CD4-positive, alpha-beta T cell treated with Interleukin-15 for 1 hour (primary cell): Measurements from ENCODE around the gene LRRC26.
"Not testable (repeated sequence)": the region's sequence is repeated elsewhere in the genome, so short reads cannot be mapped to it uniquely, and the experiment has no call there.

Source experiments
- DNase-seq: peaks from one replicate; pipeline ENCODE4 v3.0.0-alpha.2; 2020

Gene LRRC26

DNA sequence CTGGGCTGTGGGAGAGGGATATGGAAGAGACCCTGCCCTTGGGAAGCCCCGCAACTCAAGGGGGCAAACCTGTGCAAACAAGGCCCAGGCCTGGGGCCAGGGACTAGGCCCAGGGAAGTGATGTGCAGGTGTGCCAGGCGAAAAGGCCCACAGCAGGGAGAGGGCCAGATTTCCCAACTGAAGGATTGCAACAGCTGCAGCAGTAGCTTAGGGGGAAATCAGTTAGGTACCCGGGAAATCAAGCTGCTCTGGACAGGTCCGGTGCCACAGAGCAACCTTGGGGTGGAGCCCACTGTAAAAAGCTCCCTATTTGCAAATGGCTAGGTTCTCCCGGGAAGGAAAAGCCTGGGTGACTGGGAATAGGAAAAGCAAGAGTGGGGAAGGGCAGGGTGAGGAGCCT, 20.5 kb downstream of the LRRC26 start:
- no peak for DNase-seq

DNA sequence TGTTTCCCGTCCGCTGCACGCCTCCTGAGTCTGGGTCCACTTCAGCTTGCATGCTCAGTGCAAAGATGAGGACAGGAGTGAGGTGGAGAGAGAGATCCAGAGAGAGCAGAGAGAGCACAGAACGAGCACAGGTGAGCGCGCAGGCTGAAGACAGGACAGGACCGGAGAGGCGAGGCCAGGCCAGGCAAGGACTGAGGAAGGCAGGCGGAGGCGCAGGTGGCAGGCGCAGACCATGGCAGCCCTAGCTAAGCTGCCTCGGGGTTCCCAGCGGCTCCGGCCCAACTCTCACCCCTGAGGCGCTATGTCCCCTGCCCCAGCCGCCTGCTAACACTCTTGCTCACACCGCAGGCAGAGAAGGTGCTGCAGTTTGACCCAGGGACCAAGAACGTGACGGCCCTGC, 21.2 kb downstream of the LRRC26 start:
- DNase-seq, result no peak

- no peak for DNase-seq
Observed at GRCh38 chr9:137148242-137148641, 21.6 kb downstream of the LRRC26 start.

DNA sequence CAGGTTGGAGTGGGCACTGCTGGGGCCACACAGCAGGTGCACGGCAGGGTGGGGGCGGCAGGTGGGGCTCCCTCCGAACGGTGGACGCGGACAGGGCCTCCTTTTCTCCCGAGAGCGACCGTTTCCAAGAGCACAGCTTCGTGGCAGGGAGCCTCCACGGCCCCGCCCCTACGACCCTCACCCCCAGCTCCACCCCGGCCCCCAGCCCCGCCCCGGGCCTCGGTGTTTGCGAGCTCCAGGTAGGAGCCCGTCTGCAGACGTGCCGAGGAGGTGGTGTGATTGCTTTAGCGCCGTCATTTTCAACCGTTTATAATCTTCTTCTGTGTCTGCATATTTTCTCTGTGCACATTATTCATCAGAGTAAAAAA, 22.1 kb downstream of the LRRC26 start:
- DNase-seq, result no peak

DNA sequence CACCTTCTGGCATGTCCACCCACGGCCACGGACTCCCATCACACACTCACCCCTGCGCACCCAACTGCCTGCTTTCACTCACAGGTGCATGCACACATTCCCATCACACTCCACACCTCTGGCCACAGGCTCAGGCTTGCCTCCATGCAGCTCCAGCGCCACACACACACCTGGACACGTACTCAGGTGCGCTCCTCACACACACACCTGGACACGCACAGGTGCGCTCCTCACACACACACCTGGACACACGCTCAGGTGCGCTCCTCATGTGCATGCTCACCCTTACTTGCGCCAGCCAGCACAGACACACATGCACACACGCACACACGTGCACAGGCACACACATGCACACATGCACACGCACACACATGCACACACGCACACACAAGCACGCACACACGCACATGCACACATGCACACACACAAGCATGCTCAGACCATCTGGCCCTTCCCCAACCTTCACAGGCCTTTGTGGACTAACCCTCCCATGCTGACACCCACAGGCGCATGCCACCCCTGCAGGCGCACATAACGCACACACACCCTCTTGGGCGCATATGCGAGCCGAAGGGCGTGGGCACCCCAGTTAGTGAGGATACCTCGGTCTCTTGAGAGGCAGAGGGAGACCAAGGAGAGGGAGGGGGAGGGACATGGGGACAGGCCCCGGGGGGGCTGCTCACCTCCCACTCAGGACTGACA, 22.6 kb downstream of the LRRC26 start:
- no peak for DNase-seq

GRCh38 chr9:137146527-137146918, 23.3 kb downstream of the LRRC26 start:
- DNase-seq, result no peak

GRCh38 chr9:137145731-137146526, 23.9 kb downstream of the LRRC26 start:
- no peak for DNase-seq

GRCh38 chr9:137143459-137143858, 26.4 kb downstream of the LRRC26 start:
- no peak for DNase-seq

- DNase-seq, result no peak
Observed at GRCh38 chr9:137141976-137142936, 27.6 kb downstream of the LRRC26 start.

DNA sequence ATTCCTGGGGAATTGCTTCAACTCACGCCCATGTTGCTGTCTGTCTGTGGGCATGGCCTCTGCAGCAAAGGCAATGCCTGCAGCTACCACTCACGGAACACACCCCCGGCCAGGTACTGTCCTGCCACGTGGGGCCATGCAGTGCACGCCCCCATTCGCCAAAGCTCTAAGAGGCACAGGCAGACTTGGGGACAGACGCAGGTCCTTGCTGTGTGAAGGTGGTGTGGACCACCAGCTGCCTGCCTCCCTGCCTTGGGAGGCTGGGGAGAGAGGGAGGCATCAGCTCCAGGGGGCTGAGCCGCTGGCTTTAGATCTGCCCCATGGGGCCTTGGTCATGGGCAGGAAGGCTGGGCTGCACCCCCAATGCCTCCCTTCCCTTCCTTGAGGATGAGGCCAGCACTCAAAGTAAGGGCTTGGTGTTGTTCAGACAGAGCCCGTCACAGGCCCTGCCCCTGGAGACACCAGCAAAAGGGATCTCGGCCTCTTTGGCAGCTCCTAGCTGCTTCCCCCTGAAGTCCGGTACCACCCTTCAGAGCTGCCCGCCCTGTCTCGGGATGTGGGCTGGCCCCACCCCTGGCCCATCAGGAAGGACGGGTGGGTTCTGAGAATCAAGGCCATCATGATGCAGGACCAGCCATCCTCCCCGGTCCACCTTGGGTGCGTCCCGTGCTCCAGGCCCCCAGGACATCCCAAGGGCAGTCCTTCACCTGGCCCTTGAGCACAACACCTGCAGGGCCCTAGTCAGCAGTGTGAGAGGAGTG, 28.6 kb downstream of the LRRC26 start:
- DNase-seq, result no peak

GRCh38 chr9:137140151-137141012, 29.5 kb downstream of the LRRC26 start:
- no peak for DNase-seq

DNA sequence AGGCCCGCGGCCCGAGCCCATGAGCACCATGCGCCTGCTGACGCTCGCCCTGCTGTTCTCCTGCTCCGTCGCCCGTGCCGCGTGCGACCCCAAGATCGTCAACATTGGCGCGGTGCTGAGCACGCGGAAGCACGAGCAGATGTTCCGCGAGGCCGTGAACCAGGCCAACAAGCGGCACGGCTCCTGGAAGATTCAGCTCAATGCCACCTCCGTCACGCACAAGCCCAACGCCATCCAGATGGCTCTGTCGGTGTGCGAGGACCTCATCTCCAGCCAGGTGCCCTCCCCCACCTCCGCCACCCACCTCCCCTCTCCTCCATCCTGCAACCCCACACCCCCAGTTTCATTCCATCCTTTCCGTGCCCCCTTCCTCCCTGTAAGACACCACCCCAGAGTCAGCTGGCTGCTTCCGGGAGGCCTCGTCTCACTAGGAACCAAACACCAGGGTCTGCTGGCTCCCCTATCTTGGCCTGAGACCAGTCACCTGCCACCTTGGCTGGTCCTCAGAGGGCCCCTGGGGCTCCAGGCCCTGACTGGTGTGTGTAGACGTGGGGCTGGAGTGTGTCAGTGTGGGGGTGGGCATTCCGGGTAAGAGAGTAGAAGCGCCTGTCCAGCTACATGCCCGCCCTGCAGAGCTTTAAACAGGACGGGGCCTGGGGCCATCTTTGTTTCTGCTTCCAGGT, 30.2 kb downstream of the LRRC26 start:
- DNase-seq, result no peak

GRCh38 chr9:137138722-137139467, 31.0 kb downstream of the LRRC26 start, which contains the start of gene GRIN1:
GRIN1 (plus strand) TSS chr9:137139154; CDS start chr9:137139487, 333 bp downstream.
- no peak for DNase-seq

- no peak for DNase-seq
Observed at GRCh38 chr9:137138058-137138721, 31.7 kb downstream of the LRRC26 start.

DNA sequence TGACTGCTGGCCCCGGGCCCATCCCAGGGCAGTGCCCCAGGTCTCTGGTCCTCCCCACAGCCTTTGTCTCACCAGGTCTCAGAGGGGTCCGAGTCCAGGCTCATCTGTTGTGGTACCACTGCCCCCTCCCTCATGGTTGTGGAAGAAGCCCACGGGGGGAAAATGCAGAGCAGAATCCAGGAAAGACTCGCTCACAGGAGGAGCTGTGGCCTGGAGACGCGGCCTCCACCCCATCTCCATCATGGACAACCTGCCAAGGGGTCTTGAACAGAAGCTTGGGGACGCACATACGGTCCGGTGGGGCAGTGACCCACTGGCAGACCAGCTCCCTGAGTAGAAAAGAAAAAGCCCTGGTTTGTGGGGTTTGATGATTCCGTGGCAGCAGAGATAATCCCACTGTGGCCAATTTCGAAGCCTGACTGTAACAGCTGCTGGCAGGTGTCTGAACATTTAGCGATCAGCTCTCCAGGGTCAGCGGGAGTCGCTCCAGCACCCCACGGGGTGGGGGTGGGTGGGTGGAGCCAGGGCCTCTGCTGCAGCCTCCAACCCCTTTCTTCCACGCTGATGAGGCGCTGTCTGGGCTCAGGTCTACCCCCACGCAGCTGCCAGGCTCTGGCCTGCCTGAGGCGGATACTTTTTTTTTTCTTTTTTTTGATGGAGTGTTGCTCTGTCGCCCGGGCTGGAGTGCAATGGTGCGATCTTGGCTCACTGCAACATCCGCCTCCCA, 32.8 kb downstream of the LRRC26 start:
- DNase-seq, result no peak

GRCh38 chr9:137136261-137136880, 33.5 kb downstream of the LRRC26 start:
- no peak for DNase-seq

- not testable (repeated sequence) for DNase-seq
Observed at GRCh38 chr9:137135154-137135553, 34.7 kb downstream of the LRRC26 start.

GRCh38 chr9:137134191-137134590, 35.7 kb downstream of the LRRC26 start:
- DNase-seq, result no peak
